A549 (cell line): Measurements from ENCODE around the gene CD58. TPM values are rescaled to one million over a fixed set of nuclear protein-coding genes. Genes with fewer than 3 reads are reported as not detected.

ENCODE experiments used
- ATAC-seq, 2 experiments: fragments of 200-7000 bp in 1 of 2; fragments of >200 bp in 1 of 2; cut with Nextera tagmentation in 1 of 2; cut with Tn5 transposase in 1 of 2; 3 replicates each; pipeline versions ENCODE4 v1.8.0 to v1.9.1; 2018 to 2020; ENCODE audit warnings: mild to moderate bottlenecking in 1 of 2, moderate library complexity in 1 of 2
- CTCF ChIA-PET: fragments of 300-600 bp; sonication (Branson Sonifier 250); formaldehyde crosslinking; extraction: SDS; loops from one replicate; lab custom pipeline; 2021; ENCODE audit warnings: antibody characterized with exemption, inconsistent platforms; lab: Yijun Ruan, JAX
- POLR2A ChIA-PET: fragments of 350-600 bp; formaldehyde crosslinking; extraction: SDS; loops from one replicate; lab custom pipeline; 2021; ENCODE audit warnings: antibody characterized with exemption, inconsistent platforms; lab: Yijun Ruan, JAX
- DNase-seq, 2 experiments: peaks; one replicate each; pipeline versions ENCODE4 v3.0.0 to v3.0.0-alpha.2; 2011 to 2016; ENCODE audit warnings: low read depth in 1 of 2, low spot score in 1 of 2
- FAIRE-seq: peaks from 2 replicates; lab custom pipeline; 2011; peaks lifted over from hg19 to GRCh38; lab: Jason Lieb, UNC
- H3K27ac ChIP-seq, 2 experiments: fragments of >200 bp; sonication (Bioruptor Twin); formaldehyde crosslinking; 3 replicates each; pipeline ENCODE4 v1.5.1; 2016 to 2017
- H3K4me1 ChIP-seq: fragments of >200 bp; sonication (Bioruptor Twin); formaldehyde crosslinking; 3 replicates; pipeline ENCODE4 v1.6.1; 2016
- H3K4me2 ChIP-seq: fragments of >200 bp; sonication (Bioruptor Twin); formaldehyde crosslinking; 3 replicates; pipeline ENCODE4 v1.6.1; 2016
- H3K4me3 ChIP-seq: fragments of >200 bp; sonication (Bioruptor Twin); formaldehyde crosslinking; 3 replicates; pipeline ENCODE4 v1.5.1; 2016
- H3K9me3 ChIP-seq: fragments of >200 bp; sonication (Bioruptor Twin); formaldehyde crosslinking; 3 replicates; pipeline ENCODE4 v1.6.1; 2016
- ATOH8 ChIP-seq: fragments of 250-450 bp; sonication (Bioruptor Pico); IDR thresholded peaks from 2 replicates; pipeline ENCODE4 v1.5.0; 2020; ENCODE audit warnings: low read depth, mild to moderate bottlenecking, moderate library complexity
- BHLHE40 ChIP-seq: IDR thresholded peaks from 2 replicates; pipeline ENCODE4 v1.6.1; 2012; ENCODE audit warnings: low read depth, low read length, inconsistent platforms
- CBX2 ChIP-seq: fragments of 200-600 bp; sonication (generic); IDR thresholded peaks from 2 replicates; pipeline ENCODE4 v1.6.1; 2016; ENCODE audit warnings: low read depth, mild to moderate bottlenecking, borderline replicate concordance
- E2F6 ChIP-seq: IDR thresholded peaks from 2 replicates; pipeline ENCODE4 v1.6.1; 2012; ENCODE audit warnings: low read depth, borderline replicate concordance
- ELK1 ChIP-seq: fragments of 150-350 bp; IDR thresholded peaks from 2 replicates; pipeline ENCODE4 v1.6.1; 2014; ENCODE audit warnings: low read depth, mild to moderate bottlenecking, low read length
- FOSB ChIP-seq: fragments of 250-450 bp; sonication (Bioruptor Pico); IDR thresholded peaks from 2 replicates; pipeline ENCODE4 v1.5.0; 2020; ENCODE audit warnings: mild to moderate bottlenecking, moderate library complexity
- GATA3 ChIP-seq: IDR thresholded peaks from 2 replicates; pipeline ENCODE4 v1.6.1; 2012; ENCODE audit warnings: borderline replicate concordance
- HDAC2 ChIP-seq: fragments of 200-600 bp; sonication (generic); IDR thresholded peaks from 2 replicates; pipeline ENCODE4 v1.6.1; 2016
- HOXA7 ChIP-seq: fragments of 250-450 bp; sonication (Bioruptor Pico); IDR thresholded peaks from 2 replicates; pipeline ENCODE4 v1.5.0; 2020; ENCODE audit warnings: mild to moderate bottlenecking, moderate library complexity
- HOXB5 ChIP-seq: fragments of 250-450 bp; sonication (Bioruptor Pico); IDR thresholded peaks from 2 replicates; pipeline ENCODE4 v1.5.0; 2020; ENCODE audit warnings: mild to moderate bottlenecking, moderate library complexity
- KDM5A ChIP-seq: fragments of 200-600 bp; sonication (generic); IDR thresholded peaks from 2 replicates; pipeline ENCODE4 v1.6.1; 2016; ENCODE audit warnings: antibody characterized with exemption, mild to moderate bottlenecking
- NR3C1 ChIP-seq: fragments of >200 bp; sonication (Bioruptor Twin); formaldehyde crosslinking; IDR thresholded peaks from 3 replicates; pipeline ENCODE4 v1.6.1; 2017
- PBX3 ChIP-seq: IDR thresholded peaks from 2 replicates; pipeline ENCODE4 v1.6.1; 2012
- RARB ChIP-seq: fragments of 250-450 bp; sonication (Bioruptor Pico); IDR thresholded peaks from 2 replicates; pipeline ENCODE4 v1.8.0; 2021; ENCODE audit warnings: mild to moderate bottlenecking, moderate library complexity
- RCOR1 ChIP-seq: fragments of 150-350 bp; IDR thresholded peaks from 2 replicates; pipeline ENCODE4 v1.6.1; 2014; ENCODE audit warnings: antibody characterized with exemption, low read length, low read depth
- REST ChIP-seq: fragments of 200-600 bp; sonication (generic); IDR thresholded peaks from 2 replicates; pipeline ENCODE4 v1.6.1; 2016; ENCODE audit warnings: antibody characterized with exemption, mild to moderate bottlenecking, moderate library complexity
- RFX5 ChIP-seq: fragments of 450-650 bp; IDR thresholded peaks from 2 replicates; pipeline ENCODE4 v1.7.1; 2014; ENCODE audit warnings: antibody characterized with exemption, mild to moderate bottlenecking, moderate library complexity
- SREBF2 ChIP-seq: fragments of 450-650 bp; IDR thresholded peaks from 2 replicates; pipeline ENCODE4 v1.6.1; 2014; ENCODE audit warnings: mild to moderate bottlenecking, moderate library complexity
- WGBS: methylation state at CpG from one replicate; pipeline ENCODE4 v1.1.6; 2017; ENCODE audit errors: missing lambda C conversion rate; 5-methylcytosine and 5-hydroxymethylcytosine counted together
- polyA plus RNA-seq, 4 experiments: library from polyadenylated mRNA; depleted of rRNA in 3 of 4; stranded (reverse); fragments of >200 nt; fragmentation: RNase III in 1 of 4; extraction: RNeasy Plus Mini Kit Qiagen cat#74134 plus additional on column Dnase treatment in 1 of 4; gene quantifications; 2 replicates in 3 of 4; 3 replicates in 1 of 4; pipeline ENCODE4 v1.2.3, GENCODE V29; 2011 to 2017

The CD58 gene
- polyA plus RNA-seq, 2 of the 4 experiments (the other 2 are of a cell fraction), result 22.4 to 38.4 TPM

GRCh38 chr1:116470671-116471070 is 100.2 kb downstream of the CD58 start:
- H3K9me3 ChIP-seq, result no peaks in the 10 kb centered on the region
- 83% methylated on average over 1 of the region's 1 CpG for WGBS
- H3K4me1 ChIP-seq, result peaks cover 29% of the 10 kb centered on the region
- no peak for FAIRE-seq
- H3K4me2 ChIP-seq, result no peak overlapping the region
- TF ChIP-seq CBX2, result no peak
- no peak for TF ChIP-seq REST
- no peak for TF ChIP-seq ELK1
- TF ChIP-seq HOXA7 (CRISPR knock-in tag), result no peak
- no peak for TF ChIP-seq HOXB5
- TF ChIP-seq PBX3, result no peak
- ChIA-PET CTCF (interaction anchor here (0.8 to 2.5 kb wide), 3 partner anchors 15 to 332 kb away, joined by 3 to 10 read pairs (median 4); no protein-coding TSS in a partner anchor), POLR2A (no interaction called here)
- DNase-seq, result no peak
- ATAC-seq, result no peak
- no peak overlapping the region for H3K4me3 ChIP-seq
- no peak overlapping the region for H3K27ac ChIP-seq

GRCh38 chr1:116466810-116467557 is 103.8 kb downstream of the CD58 start:
- no peaks in the 10 kb centered on the region for H3K9me3 ChIP-seq
- WGBS, result 89% methylated on average over 2 of the region's 2 CpGs
- peaks cover 10% of the 10 kb centered on the region for H3K4me1 ChIP-seq
- TF ChIP-seq BHLHE40, result no peak
- TF ChIP-seq, all 56 proteins: peak for 0
- H3K4me3 ChIP-seq, result no peak overlapping the region
- ChIA-PET CTCF (interaction anchor here (3.8 kb wide), 1 partner anchor 328 kb away, joined by 12 read pairs; no protein-coding TSS in a partner anchor), POLR2A (no interaction called here)
- ATAC-seq, result no peak
- DNase-seq, result no peak
- H3K4me2 ChIP-seq, result no peak overlapping the region
- FAIRE-seq, result no peak
- no peak overlapping the region for H3K27ac ChIP-seq

GRCh38 chr1:116465845-116466685 is 104.8 kb downstream of the CD58 start:
- ATAC-seq, result no peak
- no peak for TF ChIP-seq RCOR1
- no peak for TF ChIP-seq NR3C1
- no peak for TF ChIP-seq SREBF2
- no peak for TF ChIP-seq GATA3
- no peak for TF ChIP-seq KDM5A
- TF ChIP-seq HDAC2, result no peak
- TF ChIP-seq REST, result no peak
- no peak for TF ChIP-seq RARB (CRISPR knock-in tag)
- no peak for TF ChIP-seq ATOH8
- TF ChIP-seq E2F6, result no peak
- no peak for TF ChIP-seq RFX5
- no peak for TF ChIP-seq FOSB

More at GRCh38 chr1:116465845-116466685, 104.8 kb downstream of the CD58 start:
- Histone ChIP-seq H3K4me3 (no peak overlapping the region), H3K4me1 (peaks cover under 1% of the 10 kb centered on the region; the same call in 2 of the 3 replicates), H3K4me2 (no peak overlapping the region), H3K27ac (no peak overlapping the region), H3K9me3 (no peaks in the 10 kb centered on the region)
- 78% methylated on average over 7 of the region's 10 CpGs for WGBS
- ChIA-PET CTCF (interaction anchor here (3.8 kb wide), 1 partner anchor 327 kb away, joined by 12 read pairs; no protein-coding TSS in a partner anchor), POLR2A (no interaction called here)
- DNase-seq (no peak), FAIRE-seq (no peak)
